ENCODE results near the gene PPP6R3. TPM values are rescaled to one million over a fixed set of nuclear protein-coding genes. Genes with fewer than 3 reads are reported as not detected.

Gene PPP6R3
- total and polyA plus RNA-seq, 2 of the 8 experiments (the other 6 are each of a cell fraction or from before 2014, with no cell fraction given): 44.6 to 150 TPM

DNA sequence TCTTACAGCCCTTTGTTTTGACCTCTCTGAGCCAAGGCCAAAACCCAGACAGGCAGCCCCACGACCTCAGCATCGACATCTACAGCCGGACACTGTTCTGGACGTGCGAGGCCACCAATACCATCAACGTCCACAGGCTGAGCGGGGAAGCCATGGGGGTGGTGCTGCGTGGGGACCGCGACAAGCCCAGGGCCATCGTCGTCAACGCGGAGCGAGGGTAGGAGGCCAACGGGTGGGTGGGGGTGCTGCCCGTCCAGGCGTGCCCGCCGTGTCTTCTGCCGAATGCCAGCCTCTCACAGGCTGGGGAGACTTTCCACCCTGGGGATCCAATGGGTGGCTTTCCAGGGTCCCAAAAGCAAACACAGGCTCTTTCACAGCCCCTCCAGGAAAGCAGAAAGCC, 37.1 kb upstream of the PPP6R3 start:
- no peaks in the 10 kb centered on the region; the same call in 1 of the 2 replicates for H3K79me1 ChIP-seq (ENCODE audit: low read depth, low read length)
- no peak overlapping the region for H2BK120ac ChIP-seq (replicated peaks; ENCODE audit: low read depth, low read length)
- no peak overlapping the region for H2AFZ ChIP-seq (ENCODE audit: low read length)
- H4K20me1 ChIP-seq (replicated peaks in 1 of 2; ENCODE audit: control insufficient read depth in 1 of 2, insufficient read depth in 2 of 2, low read length in 2 of 2): peaks cover 0 to 3% of the 10 kb centered on the region in 2 experiments
- H3K4me1 ChIP-seq (replicated peaks in 1 of 4; ENCODE audit: control insufficient read depth in 3 of 4, insufficient read depth in 4 of 4, low read length in 3 of 4): no peaks in the 10 kb centered on the region
- no peak overlapping the region for H2BK20ac ChIP-seq (ENCODE audit: low read length)
- H3K36me3 ChIP-seq (ENCODE audit: control insufficient read depth in 2 of 4, insufficient read depth in 4 of 4, low read length in 3 of 4): peaks cover under 1 to 17% (median 6%) of the 10 kb centered on the region in 4 experiments; a peak in 6 of 8 replicates
- no peak overlapping the region for H3K56ac ChIP-seq (replicated peaks; ENCODE audit: insufficient read length, low read depth, low read length)
- 90% methylated on average over 21 of the region's 21 CpGs; no CpG with 5 or more reads in 1 of the 2 experiments for WGBS, 2 experiments (ENCODE audit: extremely low coverage in 1 of 2, insufficient coverage in 1 of 2, insufficient read length in 1 of 2, insufficient replicate concordance in 2 of 2, low coverage in 1 of 2, low lambda C conversion rate in 2 of 2, missing lambda C conversion rate in 1 of 2)
- H3K4me2 ChIP-seq (ENCODE audit: insufficient read depth in 1 of 2, low read depth in 2 of 2, low read length in 2 of 2): no peak overlapping the region
- H4K91ac ChIP-seq (replicated peaks; ENCODE audit: insufficient read length, low read length): no peak overlapping the region
- H4K8ac ChIP-seq (ENCODE audit: extremely low read depth, insufficient read depth, low read length): no peak overlapping the region
- no peak overlapping the region for H3K27ac ChIP-seq (ENCODE audit: low read depth, low read length)
- no peak overlapping the region for H3K23ac ChIP-seq (ENCODE audit: insufficient read length)
- no peak overlapping the region for H3K9ac ChIP-seq (replicated peaks in 1 of 4; ENCODE audit: extremely low read depth in 1 of 4, low read depth in 3 of 4, low read length in 3 of 4)
- H4K5ac ChIP-seq (ENCODE audit: insufficient read length, low read depth, low read length): no peak overlapping the region
- TF ChIP-seq ZNF274 (IDR thresholded peaks at IDR 0.05; ENCODE audit: borderline replicate concordance, extremely low read depth, low read length): no peak
- TF ChIP-seq GTF2F1 (IDR thresholded peaks at IDR 0.05; ENCODE audit: borderline replicate concordance, low read depth, low read length): no peak
- TF ChIP-seq BRCA1 (IDR thresholded peaks at IDR 0.05; ENCODE audit: low read depth, low read length): no peak
- no peak for TF ChIP-seq EP300 (IDR thresholded peaks at IDR 0.05; ENCODE audit: borderline replicate concordance in 1 of 2, low read depth in 2 of 2, low read length in 2 of 2)
- TF ChIP-seq ASH2L (IDR thresholded peaks at IDR 0.05; ENCODE audit: low read length): no peak
- H2BK15ac ChIP-seq (ENCODE audit: low read length): no peak overlapping the region
- H3K27me3 ChIP-seq (replicated peaks in 1 of 4; ENCODE audit: control insufficient read depth in 3 of 4, extremely low read depth in 1 of 4, insufficient read depth in 3 of 4, low read length in 3 of 4): no peaks in the 10 kb centered on the region
- DNase-seq (ENCODE audit: low read depth in 1 of 2, low spot score in 2 of 2): no peak
- CTCF ChIA-PET (ENCODE audit: partially characterized antibody): interaction anchor here (1.4 to 1.8 kb wide), 2 partner anchors 16 to 20 kb away, joined by 5 to 6 read pairs; no protein-coding TSS in a partner anchor
- H2BK5ac ChIP-seq (ENCODE audit: low read depth, low read length): no peak overlapping the region
- no peak overlapping the region for H3K18ac ChIP-seq (ENCODE audit: extremely low read depth, low read length)
- no peaks in the 10 kb centered on the region for H3K79me2 ChIP-seq (ENCODE audit: control insufficient read depth in 1 of 2, insufficient read depth in 2 of 2, low read length in 2 of 2)
- H3K4me3 ChIP-seq (ENCODE audit: extremely low read depth in 1 of 4, insufficient read depth in 2 of 4, low read depth in 3 of 4, low read length in 4 of 4): no peak overlapping the region
- H3K9me3 ChIP-seq (ENCODE audit: insufficient read depth in 2 of 2, low read depth in 1 of 2, low read length in 1 of 2): no peaks in the 10 kb centered on the region
- no peak overlapping the region for H2AK5ac ChIP-seq (ENCODE audit: low read depth, low read length)
- H2BK12ac ChIP-seq (ENCODE audit: low read depth, low read length): no peak overlapping the region
- POLR2A ChIA-PET (ENCODE audit: partially characterized antibody): interaction anchor here (1.1 kb wide), 1 partner anchor 45 kb away, joined by 3 read pairs; no protein-coding TSS in a partner anchor
- FAIRE-seq: no peak
- H3K14ac ChIP-seq (ENCODE audit: insufficient read length): no peak overlapping the region
- H3K23me2 ChIP-seq (ENCODE audit: low read depth, low read length): peaks cover 2% of the 10 kb centered on the region; the same call in 1 of the 2 replicates
- peak overlapping the region; percentile 38 for H3K4ac ChIP-seq (replicated peaks; ENCODE audit: insufficient read length, low read depth, low read length)
